GM12872 (cell line): ENCODE data around the gene SIRT7.

Experiments used
- CTCF ChIP-seq: IDR thresholded peaks from 3 replicates; pipeline ENCODE4 v1.5.1; 2011; ENCODE audit warnings: low read depth, mild to moderate bottlenecking, low read length, moderate library complexity; ENCODE audit not compliant: insufficient read depth

SIRT7 gene

GRCh38 chr17:81869221-81870130 is 48.5 kb downstream of the SIRT7 start:
- TF ChIP-seq CTCF, result peak; percentile 87

- TF ChIP-seq CTCF, result no peak
Observed at GRCh38 chr17:81868674-81869220, 49.2 kb downstream of the SIRT7 start.

- TF ChIP-seq CTCF, result no peak
Observed at GRCh38 chr17:81867991-81868673, 49.8 kb downstream of the SIRT7 start.

- TF ChIP-seq CTCF, result no peak
Observed at GRCh38 chr17:81867170-81867990, 50.6 kb downstream of the SIRT7 start.

- no peak for TF ChIP-seq CTCF
Observed at GRCh38 chr17:81866440-81867169, 51.4 kb downstream of the SIRT7 start.

GRCh38 chr17:81865733-81866439 is 52.1 kb downstream of the SIRT7 start:
- TF ChIP-seq CTCF, result no peak
